IMR-90 (cell line): ENCODE data around the gene ART3. TPM values are rescaled to one million over a fixed set of nuclear protein-coding genes. Genes with fewer than 3 reads are reported as not detected.
"Not testable (repeated sequence)": the region's sequence is repeated elsewhere in the genome, so short reads cannot be mapped to it uniquely, and the experiment has no call there.

ENCODE experiments used
- ATAC-seq: fragments of 200-7000 bp; cut with Tn5 transposase; 2 replicates; pipeline ENCODE4 v1.9.1; 2020; ENCODE audit warnings: low read depth, mild to moderate bottlenecking, moderate library complexity
- BruUV-seq: library from RNA; stranded (reverse); fragments of 400-500 nt; replicated peaks from 2 replicates; lab custom pipeline; 2021; lab: Mats Ljungman, UMichigan
- CTCF ChIA-PET: fragments of 300-600 bp; formaldehyde crosslinking; extraction: SDS; loops from one replicate; lab custom pipeline; 2021; ENCODE audit warnings: antibody characterized with exemption; lab: Yijun Ruan, JAX
- POLR2A ChIA-PET: fragments of 300-600 bp; sonication (Branson Sonifier 250); formaldehyde crosslinking; loops from one replicate; lab custom pipeline; 2022; ENCODE audit warnings: antibody characterized with exemption; ENCODE audit not compliant: unreplicated experiment; lab: Charles Lee
- DNase-seq: peaks from one replicate; pipeline ENCODE4 v3.0.0; 2013
- H2AFZ ChIP-seq: replicated peaks from 2 replicates; pipeline ENCODE3; 2013; ENCODE audit warnings: low read length, mild to moderate bottlenecking; ENCODE audit not compliant: poor library complexity
- H2AK5ac ChIP-seq: 2 replicates; pipeline ENCODE4 v1.6.1; 2013; ENCODE audit warnings: low read depth, low read length, inconsistent platforms
- H2AK9ac ChIP-seq: replicated peaks from 2 replicates; pipeline ENCODE3; 2013; ENCODE audit warnings: mild to moderate bottlenecking, low read depth, low read length, moderate library complexity; ENCODE audit not compliant: poor library complexity
- H2BK120ac ChIP-seq: 2 replicates; pipeline ENCODE4 v1.6.1; 2013; ENCODE audit warnings: low read depth, low read length, inconsistent platforms
- H2BK15ac ChIP-seq: 3 replicates; pipeline ENCODE4 v1.6.1; 2013; ENCODE audit warnings: low read depth, low read length, inconsistent platforms
- H2BK20ac ChIP-seq: 2 replicates; pipeline ENCODE4 v1.6.1; 2013; ENCODE audit warnings: low read depth, mild to moderate bottlenecking, inconsistent platforms, low read length, moderate library complexity
- H2BK5ac ChIP-seq: 2 replicates; pipeline ENCODE4 v1.6.1; 2013; ENCODE audit warnings: mild to moderate bottlenecking, low read depth, low read length, inconsistent platforms; ENCODE audit not compliant: poor library complexity, severe bottlenecking
- H3K14ac ChIP-seq: replicated peaks from 2 replicates; pipeline ENCODE4 v1.6.1; 2013; ENCODE audit warnings: low read depth, low read length, inconsistent platforms
- H3K18ac ChIP-seq: 2 replicates; pipeline ENCODE4 v1.6.1; 2013; ENCODE audit warnings: low read depth, low read length, control low read depth
- H3K23ac ChIP-seq: 2 replicates; pipeline ENCODE4 v1.6.1; 2013; ENCODE audit warnings: low read depth, low read length, inconsistent platforms
- H3K27ac ChIP-seq: 2 replicates; pipeline ENCODE4 v1.5.1; 2013; ENCODE audit warnings: mild to moderate bottlenecking, control low read depth, low read length; ENCODE audit not compliant: insufficient read depth
- H3K27me3 ChIP-seq: 2 replicates; pipeline ENCODE4 v1.6.1; 2013; ENCODE audit warnings: low read length; ENCODE audit not compliant: control insufficient read depth, insufficient read depth
- H3K36me3 ChIP-seq: 2 replicates; pipeline ENCODE4 v1.6.1; 2013; ENCODE audit warnings: low read length, mixed read lengths; ENCODE audit not compliant: control insufficient read depth, insufficient read depth
- H3K4ac ChIP-seq: 2 replicates; pipeline ENCODE4 v1.6.1; 2013; ENCODE audit warnings: low read depth, low read length, inconsistent platforms
- H3K4me1 ChIP-seq: 2 replicates; pipeline ENCODE4 v1.6.1; 2013; ENCODE audit warnings: low read length, mixed read lengths; ENCODE audit not compliant: control insufficient read depth, insufficient read depth
- H3K4me2 ChIP-seq: 2 replicates; pipeline ENCODE4 v1.6.1; 2013; ENCODE audit warnings: low read depth, mild to moderate bottlenecking, control low read depth, low read length, moderate library complexity
- H3K4me3 ChIP-seq: 2 replicates; pipeline ENCODE4 v1.5.1; 2013; ENCODE audit warnings: low read depth, mild to moderate bottlenecking, control low read depth, low read length, moderate library complexity; ENCODE audit not compliant: insufficient read depth
- H3K56ac ChIP-seq: 2 replicates; pipeline ENCODE4 v1.6.1; 2013; ENCODE audit warnings: low read length, inconsistent platforms; ENCODE audit not compliant: insufficient read depth; ENCODE audit errors: extremely low read depth
- H3K79me1 ChIP-seq, 2 experiments: 2 replicates each; pipeline ENCODE4 v1.6.1; 2013; ENCODE audit warnings: low read length in 2 of 2, inconsistent platforms in 1 of 2, low read depth in 1 of 2
- H3K9ac ChIP-seq: 2 replicates; pipeline ENCODE4 v1.6.1; 2013; ENCODE audit warnings: low read depth, low read length, control low read depth
- H3K9me1 ChIP-seq: 2 replicates; pipeline ENCODE4 v1.6.1; 2013; ENCODE audit warnings: low read length, inconsistent platforms; ENCODE audit not compliant: insufficient read depth
- H3K9me3 ChIP-seq: 2 replicates; pipeline ENCODE4 v1.6.1; 2013; ENCODE audit warnings: low read length; ENCODE audit not compliant: control insufficient read depth, insufficient read depth
- H4K20me1 ChIP-seq: 2 replicates; pipeline ENCODE4 v1.6.1; 2013; ENCODE audit warnings: low read length, inconsistent platforms; ENCODE audit not compliant: insufficient read depth
- H4K5ac ChIP-seq: 2 replicates; pipeline ENCODE4 v1.6.1; 2013; ENCODE audit warnings: mild to moderate bottlenecking, low read depth, low read length, control low read depth
- H4K8ac ChIP-seq, 2 experiments: 2 replicates each; pipeline ENCODE4 v1.6.1; 2013; ENCODE audit warnings: low read depth in 2 of 2, low read length in 2 of 2, control low read depth in 1 of 2, inconsistent platforms in 1 of 2
- H4K91ac ChIP-seq: 2 replicates; pipeline ENCODE4 v1.6.1; 2013; ENCODE audit warnings: low read depth, low read length, inconsistent platforms; ENCODE audit not compliant: insufficient read depth
- WGBS, 2 experiments: methylation state at CpG; one replicate each; pipeline versions ENCODE4 v1.1.5 to v1.1.7; 2013; ENCODE audit warnings: missing lambda C conversion rate in 2 of 2; ENCODE audit not compliant: insufficient read length in 1 of 2; ENCODE audit errors: extremely low coverage in 2 of 2; 5-methylcytosine and 5-hydroxymethylcytosine counted together
- dilution Hi-C: fragments of 300-500 bp; cut with HindIII; formaldehyde crosslinking; loops from one replicate; pipeline ENCODE4 v1.14.3; 2018; ENCODE audit warnings: low sequenced_read_pairs; ENCODE audit not compliant: unreplicated experiment
- in situ Hi-C: fragments of 300-500 bp; cut with MboI; formaldehyde crosslinking; loops from 3 replicates; pipeline ENCODE4 v1.14.3; 2019; ENCODE audit warnings: low sequenced_read_pairs, inconsistent platforms, mixed read lengths
- intact Hi-C: fragments of 100-400 bp; cut with micrococcal nuclease; formaldehyde crosslinking; loops from 2 replicates; pipeline ENCODE4 v1.10.0; 2022
- polyA plus RNA-seq, 3 experiments: library from polyadenylated mRNA; depleted of rRNA; stranded (reverse); fragments of >200 nt; gene quantifications; 2 replicates each; pipeline ENCODE4 v1.2.3, GENCODE V29; 2012; ENCODE audit warnings: low replicate concordance in 1 of 3
- total RNA-seq: library from RNA; depleted of rRNA; stranded (reverse); fragments of >200 nt; gene quantifications from 2 replicates; pipeline ENCODE4 v1.2.3, GENCODE V29; 2012

Gene ART3
- total and polyA plus RNA-seq, 2 of the 4 experiments (the other 2 are of a cell fraction) = 0.15 TPM; not detected in 1

GRCh38 chr4:76042241-76042998 is 32.1 kb upstream of the ART3 start:
- H2BK120ac ChIP-seq, H4K8ac ChIP-seq, H3K14ac ChIP-seq, H3K56ac ChIP-seq, H2AK5ac ChIP-seq, H3K23ac ChIP-seq, in situ Hi-C loops, ATAC-seq, H2BK15ac ChIP-seq, H3K4me2 ChIP-seq, H3K27me3 ChIP-seq, H2BK5ac ChIP-seq, H3K4me3 ChIP-seq, dilution Hi-C loops, H2AFZ ChIP-seq, H3K9ac ChIP-seq, H3K36me3 ChIP-seq, H2AK9ac ChIP-seq, POLR2A ChIA-PET, H3K18ac ChIP-seq, H4K5ac ChIP-seq, H3K9me3 ChIP-seq, H3K79me1 ChIP-seq, H3K4me1 ChIP-seq, intact Hi-C loops, H2BK20ac ChIP-seq, H4K91ac ChIP-seq, H3K27ac ChIP-seq, H3K9me1 ChIP-seq, BruUV-seq, H3K4ac ChIP-seq, H4K20me1 ChIP-seq: not testable (repeated sequence)
- WGBS, 2 experiments = no CpG with 5 or more reads among the region's 18 CpGs
- CTCF ChIA-PET = interaction anchor here (0.6 to 1.1 kb wide), 2 partner anchors 11 to 157 kb away, joined by 3 read pairs; no protein-coding TSS in a partner anchor
- peak; percentile 43 for DNase-seq

DNA sequence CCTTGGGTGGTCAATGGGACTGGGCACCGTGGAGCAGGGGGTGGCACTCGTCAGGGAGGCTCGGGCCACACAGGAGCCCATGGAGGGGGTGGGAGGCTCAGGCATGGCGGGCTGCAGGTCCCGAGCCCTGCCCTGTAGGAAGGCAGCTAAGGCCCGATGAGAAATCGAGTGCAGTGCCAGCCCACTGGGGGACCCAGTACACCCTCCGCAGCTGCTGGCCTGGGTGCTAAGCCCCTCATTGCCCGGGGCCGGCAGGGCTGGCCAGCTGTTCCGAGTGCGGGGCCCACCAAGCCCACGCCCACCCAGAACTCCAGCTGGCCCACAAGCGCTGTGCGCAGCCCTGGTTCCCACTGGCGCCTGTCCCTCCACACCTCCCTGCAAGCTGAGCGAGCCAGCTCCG is 31.2 kb upstream of the ART3 start:
- H4K8ac ChIP-seq, BruUV-seq, H3K23ac ChIP-seq, H3K14ac ChIP-seq, H3K4me1 ChIP-seq, H3K27me3 ChIP-seq, dilution Hi-C loops, POLR2A ChIA-PET, H3K18ac ChIP-seq, H3K9me1 ChIP-seq, H3K9ac ChIP-seq, CTCF ChIA-PET, in situ Hi-C loops, DNase-seq, H4K20me1 ChIP-seq, H3K36me3 ChIP-seq, H4K91ac ChIP-seq, ATAC-seq, H2AK5ac ChIP-seq, H4K5ac ChIP-seq, H3K9me3 ChIP-seq, H3K4me2 ChIP-seq, H3K56ac ChIP-seq, H3K4ac ChIP-seq, H2BK120ac ChIP-seq, H2BK15ac ChIP-seq, H2BK5ac ChIP-seq, H2BK20ac ChIP-seq, intact Hi-C loops, H3K79me1 ChIP-seq, H2AK9ac ChIP-seq, H3K27ac ChIP-seq, H3K4me3 ChIP-seq, H2AFZ ChIP-seq: not testable (repeated sequence)
- WGBS, 2 experiments = 87% methylated on average over 11 of the region's 18 CpGs; no CpG with 5 or more reads in 1 of the 2 experiments
